Prostate gland (tissue), 2 donors: ENCODE results near the gene SETBP1.

Experiments used
- CTCF ChIP-seq, 4 experiments: fragments of 200-600 bp in 2 of 4; fragments of 450-650 bp in 2 of 4; sonication (generic) in 2 of 4; IDR thresholded peaks; 1 replicate in 3 of 4; 2 replicates in 1 of 4; pipeline ENCODE4 v1.5.1; 2016 to 2019; ENCODE audit warnings: antibody characterized with exemption in 4 of 4, mild to moderate bottlenecking in 2 of 4, moderate library complexity in 2 of 4
- POLR2A ChIP-seq: fragments of 450-650 bp; IDR thresholded peaks from one replicate; pipeline ENCODE4 v1.6.1; 2016; ENCODE audit warnings: antibody characterized with exemption, mild to moderate bottlenecking
- POLR2AphosphoS5 ChIP-seq: sonication (generic); formaldehyde crosslinking; IDR thresholded peaks from one replicate; pipeline ENCODE4 v1.6.1; 2017; ENCODE audit warnings: antibody characterized with exemption

DNA sequence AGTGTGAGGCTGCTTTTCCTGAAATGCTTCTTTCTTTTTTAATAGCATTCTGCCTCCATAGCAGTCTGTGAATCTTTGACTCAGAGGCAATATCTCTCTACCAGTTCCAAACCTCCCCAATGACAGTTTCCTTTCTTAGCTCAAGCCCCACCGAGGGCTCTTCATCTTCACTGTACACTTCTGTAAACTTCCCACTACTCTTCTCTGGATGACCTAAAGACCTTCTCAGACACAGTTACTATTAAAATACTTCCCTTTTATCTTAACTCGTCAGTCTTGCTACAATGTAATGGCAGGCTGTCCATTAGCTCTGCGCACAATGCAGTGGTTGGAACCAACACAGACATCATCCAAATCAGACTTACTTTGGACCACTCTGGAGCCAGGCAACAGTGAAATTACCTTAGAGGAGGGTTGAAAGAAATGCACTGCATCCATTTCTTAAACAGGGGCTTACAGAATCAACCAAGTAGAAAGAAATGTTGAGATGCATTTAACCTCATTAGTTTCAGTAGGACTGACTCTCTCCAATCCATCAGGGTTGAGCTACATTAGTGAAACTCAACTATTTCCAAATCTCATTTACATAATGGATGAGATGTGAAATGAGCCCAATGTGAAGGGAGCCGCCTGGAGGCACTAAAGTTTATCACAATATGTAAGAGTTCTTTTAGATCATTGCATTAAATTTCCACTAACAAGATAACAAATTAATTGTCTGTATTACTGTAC lies 343.8 kb downstream of the SETBP1 start:
- no peak for TF ChIP-seq CTCF (IDR thresholded peaks at IDR 0.05)
- no peak for TF ChIP-seq POLR2AphosphoS5
- TF ChIP-seq POLR2A = no peak
